ENCODE data around the gene HNRNPF.
"Not testable (repeated sequence)": the region's sequence is repeated elsewhere in the genome, so short reads cannot be mapped to it uniquely, and the experiment has no call there.

The HNRNPF gene

GRCh38 chr10:43396061-43396927 is 12.7 kb downstream of the HNRNPF start:
- DNase-seq (ENCODE audit: low spot score): peak; percentile 92
- TF ChIP-seq CTCF (IDR thresholded peaks at IDR 0.05; ENCODE audit: borderline replicate concordance, control extremely low read depth, extremely low read depth, insufficient read depth, missing control alignments): no peak
- in situ Hi-C loops (cut with MboI; ENCODE audit: low sequenced_read_pairs, unreplicated experiment): no loop called here

- no peak for TF ChIP-seq CTCF (IDR thresholded peaks at IDR 0.05; ENCODE audit: borderline replicate concordance, control extremely low read depth, extremely low read depth, insufficient read depth, missing control alignments)
- no peak for DNase-seq (ENCODE audit: low spot score)
- in situ Hi-C loops (cut with MboI; ENCODE audit: low sequenced_read_pairs, unreplicated experiment): no loop called here
Observed at GRCh38 chr10:43395571-43396060, 13.4 kb downstream of the HNRNPF start.

- no peak for DNase-seq (ENCODE audit: low spot score)
- no peak for TF ChIP-seq CTCF (IDR thresholded peaks at IDR 0.05; ENCODE audit: borderline replicate concordance, control extremely low read depth, extremely low read depth, insufficient read depth, missing control alignments)
- in situ Hi-C loops (cut with MboI; ENCODE audit: low sequenced_read_pairs, unreplicated experiment): no loop called here
Observed at GRCh38 chr10:43394868-43395267, 14.1 kb downstream of the HNRNPF start.

GRCh38 chr10:43393606-43394360 is 15.2 kb downstream of the HNRNPF start:
- in situ Hi-C loops (cut with MboI; ENCODE audit: low sequenced_read_pairs, unreplicated experiment): no loop called here
- no peak for DNase-seq (ENCODE audit: low spot score)
- TF ChIP-seq CTCF (IDR thresholded peaks at IDR 0.05; ENCODE audit: borderline replicate concordance, control extremely low read depth, extremely low read depth, insufficient read depth, missing control alignments): no peak

GRCh38 chr10:43393186-43393585 is 15.8 kb downstream of the HNRNPF start:
- in situ Hi-C loops (cut with MboI; ENCODE audit: low sequenced_read_pairs, unreplicated experiment); DNase-seq (ENCODE audit: low spot score): not testable (repeated sequence)

GRCh38 chr10:43392748-43393147 is 16.2 kb downstream of the HNRNPF start:
- TF ChIP-seq CTCF (IDR thresholded peaks at IDR 0.05; ENCODE audit: borderline replicate concordance, control extremely low read depth, extremely low read depth, insufficient read depth, missing control alignments): no peak
- no peak for DNase-seq (ENCODE audit: low spot score)
- in situ Hi-C loops (cut with MboI; ENCODE audit: low sequenced_read_pairs, unreplicated experiment): no loop called here

- no peak for TF ChIP-seq CTCF (IDR thresholded peaks at IDR 0.05; ENCODE audit: borderline replicate concordance, control extremely low read depth, extremely low read depth, insufficient read depth, missing control alignments)
- DNase-seq (ENCODE audit: low spot score): no peak
Observed at GRCh38 chr10:43391496-43391895, 17.5 kb downstream of the HNRNPF start.

More at GRCh38 chr10:43391496-43391895, 17.5 kb downstream of the HNRNPF start:
- in situ Hi-C loops (cut with MboI; ENCODE audit: low sequenced_read_pairs, unreplicated experiment): no loop called here

Data from GM13976 (cell line).